ENCODE data around the gene ARHGAP30.

ARHGAP30 gene

GRCh38 chr1:161090617-161091016 lies 20.9 kb upstream of the ARHGAP30 start:
- DNase-seq = no peak

DNA sequence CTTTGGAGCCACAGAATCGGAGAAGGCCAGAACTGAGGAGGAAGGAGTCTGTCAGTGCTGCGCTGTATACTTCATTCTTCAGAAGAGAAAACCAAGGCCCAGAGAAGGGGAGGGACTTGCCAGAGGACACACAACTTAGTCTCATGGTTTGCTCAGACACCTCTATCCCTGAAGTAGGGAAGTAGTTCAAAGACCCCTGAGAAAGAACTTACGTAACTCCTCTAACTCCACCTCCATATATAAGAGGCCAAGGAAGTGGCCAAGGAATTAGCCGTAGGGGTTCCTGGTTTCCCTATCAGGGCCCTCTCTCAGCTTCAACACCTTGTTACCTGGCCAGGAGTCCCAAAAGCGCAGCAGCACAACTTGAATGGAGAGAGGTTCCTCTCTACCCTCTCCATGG lies 20.2 kb upstream of the ARHGAP30 start:
- no peak for DNase-seq

- peak; percentile 90 for DNase-seq
These were observed 19.7 kb upstream of the ARHGAP30 start, which contains the start of gene NECTIN4 for GRCh38 chr1:161089251-161089924. Gene NECTIN4, minus strand, starts transcription at chr1:161089558. Its CDS starts 262 bp downstream, at chr1:161089296.

DNA sequence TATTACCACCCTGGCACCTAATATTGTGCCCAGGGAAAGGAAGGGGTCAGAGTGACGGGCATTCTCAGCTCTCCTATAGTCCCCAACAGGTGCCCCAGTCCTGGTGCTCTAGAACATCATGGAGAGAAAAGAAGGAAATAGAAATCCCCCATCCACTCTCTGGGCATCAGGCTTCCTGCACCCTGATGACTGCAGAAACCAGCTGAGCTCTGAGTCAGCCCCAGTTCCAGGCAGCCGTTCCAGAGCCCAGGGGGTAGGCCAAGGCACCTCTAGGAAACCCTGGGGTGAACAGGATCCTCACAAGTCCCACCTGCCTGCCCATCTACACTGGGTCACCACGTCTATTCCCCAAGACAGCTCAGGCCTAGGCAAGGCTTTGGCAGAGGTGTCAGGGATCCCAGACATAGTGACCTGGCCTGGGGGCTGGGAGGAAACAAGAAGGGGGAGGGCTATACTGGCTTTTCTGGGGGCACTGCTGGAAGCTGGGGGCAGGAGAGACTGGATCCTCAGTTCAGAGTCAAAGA lies 19.0 kb upstream of the ARHGAP30 start:
- peak; percentile 63 for DNase-seq

GRCh38 chr1:161086457-161086856 lies 16.8 kb upstream of the ARHGAP30 start:
- no peak for DNase-seq

- DNase-seq = no peak
These were observed 15.5 kb upstream of the ARHGAP30 start for GRCh38 chr1:161085165-161085564.

DNA sequence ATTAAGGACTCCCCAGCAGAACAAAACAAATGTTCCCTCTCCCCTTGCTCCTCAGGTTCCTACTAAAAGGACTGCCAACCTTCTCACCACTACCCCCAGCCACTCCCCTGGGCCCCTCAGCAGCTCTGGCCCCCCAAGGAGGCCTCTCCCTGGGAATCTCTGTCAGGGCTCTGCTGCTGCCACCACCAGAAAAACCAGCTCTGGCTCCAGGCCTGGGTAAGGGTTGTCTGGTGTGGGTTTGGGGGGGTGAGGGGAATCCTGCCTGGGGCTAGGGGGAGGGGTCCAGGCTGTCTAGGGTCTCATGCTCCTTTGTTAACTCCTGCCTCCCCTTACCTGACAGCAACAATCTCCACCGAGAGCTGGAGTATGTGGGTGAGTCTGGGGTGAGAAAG lies 14.9 kb upstream of the ARHGAP30 start:
- DNase-seq = no peak

DNA sequence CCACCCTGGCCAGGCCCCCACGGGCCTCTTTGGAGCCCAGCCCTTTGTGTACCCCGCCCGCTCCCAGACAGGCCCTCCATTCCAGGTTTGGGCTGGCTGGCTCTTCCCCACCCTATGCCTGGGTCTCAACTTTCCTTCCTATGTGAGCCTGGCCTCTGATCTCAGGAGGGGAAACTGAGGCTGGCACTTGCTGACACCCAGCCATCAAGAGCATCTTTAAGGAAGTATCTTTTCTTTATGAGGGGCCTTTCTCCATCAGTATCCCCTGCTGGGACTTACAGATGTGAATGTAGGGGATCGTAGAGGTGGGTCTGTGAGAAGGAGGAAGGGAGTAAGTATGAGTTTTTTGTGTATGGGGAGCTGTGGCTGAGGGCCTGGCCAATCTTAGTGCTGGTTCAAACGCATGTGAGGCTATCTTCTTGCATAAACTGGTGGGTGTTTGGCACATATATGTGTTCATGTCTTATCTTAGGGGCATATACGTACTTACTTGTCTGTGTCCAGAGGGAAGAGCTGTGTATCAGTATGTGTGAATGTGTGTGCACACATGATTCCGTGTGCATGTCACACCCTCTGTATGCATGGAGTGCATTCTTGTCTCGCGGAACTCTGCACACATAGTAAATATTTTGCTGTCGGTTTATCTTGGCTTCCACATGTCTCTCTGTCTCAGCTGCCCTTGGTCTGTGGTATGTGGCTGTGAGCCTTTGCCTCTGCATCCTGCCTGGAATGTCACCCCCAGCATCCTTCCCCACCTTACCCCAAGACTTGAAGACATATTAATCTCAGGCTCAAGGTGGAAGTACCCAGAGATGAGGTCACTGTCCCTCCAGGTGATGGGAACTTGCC lies 14.3 kb upstream of the ARHGAP30 start:
- DNase-seq = no peak

- peak; percentile 94 for DNase-seq
These were observed 13.5 kb upstream of the ARHGAP30 start for GRCh38 chr1:161082996-161083747.

DNA sequence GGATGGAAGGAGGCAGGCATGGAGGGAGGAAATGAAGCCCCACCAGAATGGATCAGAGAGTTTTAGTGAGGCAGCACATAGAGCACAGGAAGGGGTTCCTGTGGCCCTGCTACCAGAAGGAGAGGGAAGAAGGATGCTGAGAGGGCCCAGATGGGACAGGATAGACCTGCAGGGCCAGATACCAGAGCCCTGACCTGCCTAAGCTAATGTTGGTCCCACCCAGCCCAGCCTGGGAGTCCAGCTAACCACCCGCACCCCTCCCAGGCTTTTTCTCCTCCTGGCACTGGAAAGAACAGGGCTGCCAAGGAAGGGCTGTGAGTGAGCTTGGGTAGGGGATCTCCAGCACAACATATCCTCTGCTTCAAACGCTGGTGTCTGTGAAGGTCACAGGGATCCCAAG lies 12.8 kb upstream of the ARHGAP30 start:
- DNase-seq = no peak

GRCh38 chr1:161081519-161081918 lies 11.8 kb upstream of the ARHGAP30 start:
- DNase-seq = no peak

GRCh38 chr1:161080441-161081405 lies 11.0 kb upstream of the ARHGAP30 start:
- no peak for DNase-seq

DNA sequence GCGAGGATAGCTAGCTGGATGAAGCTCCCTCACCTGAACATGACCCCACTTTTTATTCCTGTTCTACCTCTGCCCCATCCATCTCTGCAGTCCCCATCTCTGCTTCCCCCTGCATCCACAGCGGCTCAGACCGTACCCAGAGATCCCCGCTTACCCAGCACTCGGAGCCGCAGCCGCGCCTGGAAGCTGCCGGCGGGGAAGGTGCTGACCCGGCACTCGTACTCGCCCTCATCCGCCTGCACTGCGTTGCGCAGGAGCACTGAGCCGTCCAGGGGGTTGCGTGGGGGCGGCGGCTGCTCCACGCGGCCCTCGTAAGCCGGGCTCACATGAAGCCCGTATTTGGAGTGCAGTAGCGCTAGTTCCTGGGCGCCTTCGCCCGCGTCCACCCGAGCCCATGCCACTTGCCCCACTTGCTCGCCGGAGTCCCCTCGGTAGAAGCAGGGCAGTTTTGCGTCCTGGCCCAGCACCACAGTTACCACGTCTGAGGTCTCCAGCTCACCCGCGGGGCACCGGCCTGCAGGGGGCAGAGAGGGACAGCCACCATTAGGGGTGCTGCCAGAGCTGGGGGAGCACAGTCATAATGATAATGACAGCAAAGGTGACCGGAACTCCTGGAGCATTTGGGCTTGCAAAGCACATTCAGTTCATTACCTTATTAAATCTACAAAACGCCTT lies 9.9 kb upstream of the ARHGAP30 start:
- DNase-seq = no peak

DNA sequence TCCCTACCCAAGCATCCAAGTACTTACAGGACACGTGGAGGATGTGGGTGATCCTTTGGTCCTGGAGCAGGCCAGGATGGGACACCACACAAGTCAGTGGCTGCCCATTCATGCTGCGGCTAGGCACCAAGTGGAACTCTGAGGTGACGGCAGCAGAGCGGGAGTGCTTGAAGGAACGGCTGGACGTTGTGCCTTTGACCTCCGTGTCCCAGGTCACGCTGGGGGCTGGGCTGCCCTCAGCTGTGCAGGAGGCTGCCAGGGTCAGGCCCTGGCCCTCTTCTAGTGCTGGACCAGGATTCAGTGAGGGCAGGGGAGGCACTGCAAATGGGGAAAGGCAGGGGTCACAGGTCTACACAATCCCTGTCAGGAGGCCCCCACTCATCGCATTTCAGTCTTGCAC lies 7.7 kb upstream of the ARHGAP30 start:
- DNase-seq = no peak

DNA sequence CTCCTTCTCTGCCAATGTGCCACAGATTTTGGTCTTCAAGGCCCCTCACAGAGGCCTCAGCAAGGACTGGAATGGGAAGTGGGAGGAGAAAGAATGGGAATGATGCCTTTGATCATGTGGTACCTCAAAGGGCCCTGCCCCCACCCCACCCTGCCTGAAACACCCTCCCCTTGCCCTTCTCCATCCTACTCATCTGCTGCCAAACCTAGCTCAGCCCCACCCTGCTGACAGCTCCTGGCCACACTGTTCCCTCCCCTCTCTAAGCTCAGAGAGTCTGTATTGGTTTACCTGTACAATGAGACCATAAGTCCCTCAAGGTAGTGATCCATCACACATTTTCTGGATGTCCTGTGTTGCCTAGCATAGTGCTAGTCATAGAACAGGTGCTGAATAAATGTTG lies 6.7 kb upstream of the ARHGAP30 start:
- DNase-seq = no peak

DNA sequence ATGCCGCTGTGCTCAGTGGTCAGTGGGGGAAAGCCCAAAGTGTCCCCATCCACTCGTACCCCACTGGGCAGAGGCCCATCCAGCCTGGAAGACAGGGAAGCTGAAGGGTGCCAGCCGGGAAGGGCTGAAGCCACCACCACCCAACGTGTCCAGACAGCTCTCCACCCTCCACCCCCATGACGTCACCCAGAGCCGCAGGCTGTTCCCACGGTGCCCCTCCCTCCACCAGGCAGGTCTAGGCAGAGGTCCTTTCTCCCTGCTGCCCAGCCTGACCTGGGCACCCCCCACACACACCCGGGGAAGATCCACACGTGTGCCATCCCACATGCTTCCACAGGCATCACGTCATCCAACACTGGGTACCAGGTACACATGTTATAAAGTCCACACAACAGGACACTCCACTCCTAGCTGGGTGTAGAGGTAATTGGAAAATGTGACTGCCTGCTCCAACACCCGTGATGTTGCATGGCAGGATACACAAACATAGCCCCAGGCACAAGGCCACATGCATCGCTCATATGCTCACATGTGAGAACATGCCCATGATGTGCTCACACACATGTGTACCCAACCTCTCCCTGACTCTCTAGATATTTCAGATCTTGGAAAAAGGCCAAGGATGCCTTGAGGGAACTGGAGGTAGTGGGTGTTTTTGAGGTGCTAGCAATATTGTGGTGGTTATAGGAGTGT lies 5.1 kb upstream of the ARHGAP30 start:
- no peak for DNase-seq

- peak; percentile 25 for DNase-seq
These were observed 3.9 kb upstream of the ARHGAP30 start for GRCh38 chr1:161073474-161074121.

DNA sequence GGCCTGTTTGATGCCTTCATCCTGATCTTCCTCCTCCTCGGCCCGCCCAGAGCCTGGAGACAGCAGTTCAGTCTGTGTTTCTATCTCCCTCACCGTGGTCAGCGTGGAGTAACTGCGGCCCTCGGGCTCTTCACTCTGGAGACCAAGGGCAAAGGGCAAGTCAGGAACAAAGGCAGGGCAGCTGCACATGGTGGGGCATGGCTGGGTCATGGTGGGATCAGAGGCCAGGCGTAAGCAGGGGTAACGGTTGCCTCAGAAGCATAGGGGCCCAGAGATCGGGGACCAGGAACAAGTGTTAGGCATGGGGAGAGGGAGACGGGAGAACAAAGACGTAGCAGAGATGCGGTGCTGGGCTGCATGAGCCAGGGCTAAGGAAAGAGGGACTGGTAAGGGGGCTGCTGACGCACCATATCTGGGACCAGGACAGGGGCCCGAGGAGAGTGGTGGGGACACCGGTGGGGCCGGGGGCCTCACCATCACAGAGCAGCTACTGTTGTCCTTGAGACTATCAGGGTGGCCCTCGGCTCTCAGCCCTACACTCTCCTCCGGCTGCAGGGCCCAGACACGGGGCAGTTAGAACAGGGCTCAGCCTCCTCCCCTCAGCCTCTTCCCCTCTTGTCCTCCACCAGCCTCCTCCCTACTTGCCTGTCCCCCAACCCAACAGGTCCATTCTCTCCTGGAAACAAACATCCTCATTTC lies 3.2 kb upstream of the ARHGAP30 start:
- no peak for DNase-seq

DNA sequence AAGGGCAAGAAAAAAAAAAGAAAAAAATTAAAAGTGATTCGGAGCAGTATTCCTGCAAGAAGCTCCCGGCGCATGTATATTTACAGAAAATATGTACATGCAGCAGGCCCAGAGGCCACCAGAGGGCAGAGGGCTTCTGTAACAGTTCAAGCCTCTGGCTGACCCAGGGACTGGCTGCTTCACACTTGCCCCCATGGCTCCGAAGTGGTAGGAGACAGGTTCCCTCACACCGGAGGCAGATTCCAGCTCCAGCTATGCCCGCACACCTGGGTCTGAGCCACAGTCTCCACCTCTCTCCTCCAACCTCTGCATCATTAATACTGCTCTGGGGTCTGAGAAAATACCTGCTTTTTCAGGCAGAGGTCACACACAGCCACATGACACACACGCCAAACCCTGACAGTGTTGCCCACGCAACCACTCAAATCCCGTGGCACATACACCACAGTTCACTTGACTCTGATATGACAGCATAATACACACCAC lies 2.2 kb upstream of the ARHGAP30 start:
- DNase-seq = peak; percentile 82

Data from DMS53 (cell line).